Cardiac muscle cell (in vitro differentiated cells and primary cell): Measurements from ENCODE around the gene CAMK2B. TPM values are rescaled to one million over a fixed set of nuclear protein-coding genes. Genes with fewer than 3 reads are reported as not detected.
A peak's percentile ranks its signal among the peaks of the same experiment; 100 is the strongest.

Experiments used
- DNase-seq, 2 donors: peaks; one replicate each; pipeline versions ENCODE4 v3.0.0 to v3.0.0-alpha.2; 2010 to 2017; ENCODE audit warnings: low read depth in 1 of 2, low spot score in 1 of 2
- H3K27ac ChIP-seq: fragments of 200-600 bp; sonication (generic); 2 replicates; pipeline ENCODE4 v1.5.1; 2016
- H3K27me3 ChIP-seq: fragments of 200-600 bp; sonication (generic); 2 replicates; pipeline ENCODE4 v1.6.0; 2016; ENCODE audit warnings: control low read depth
- H3K36me3 ChIP-seq: fragments of 200-600 bp; sonication (generic); 2 replicates; pipeline ENCODE4 v1.5.1; 2016; ENCODE audit warnings: control low read depth
- H3K4me1 ChIP-seq: fragments of 200-600 bp; sonication (generic); 2 replicates; pipeline ENCODE4 v1.8.1; 2017; ENCODE audit warnings: low read depth, mild to moderate bottlenecking, mixed run types
- H3K4me3 ChIP-seq: fragments of 200-600 bp; sonication (generic); 2 replicates; pipeline ENCODE4 v1.5.1; 2016; ENCODE audit warnings: mild to moderate bottlenecking
- H3K9me3 ChIP-seq: fragments of 200-600 bp; sonication (generic); 2 replicates; pipeline ENCODE4 v1.5.1; 2017; ENCODE audit warnings: low read depth, mild to moderate bottlenecking, control low read depth
- polyA plus RNA-seq: library from polyadenylated mRNA; unstranded; fragments of >200 nt; fragmentation: Nextera tagmentation; extraction: Ambion mirVana; gene quantifications from 2 replicates; pipeline ENCODE4 v1.2.1, GENCODE V29; 2016
- total RNA-seq: library from RNA; depleted of rRNA; stranded (reverse); fragments of >200 nt; gene quantifications from 2 replicates; pipeline ENCODE4 v1.2.3, GENCODE V29; 2016
- TF ChIP-seq, protein P1 (sequence below): IDR thresholded peaks from 2 replicates; pipeline ENCODE4 v1.5.1; 2012; ENCODE audit warnings: low read depth, mild to moderate bottlenecking, low read length

The CAMK2B gene
- total and polyA plus RNA-seq, 2 experiments from 2014 or later, result 7.7 to 17.7 TPM

DNA sequence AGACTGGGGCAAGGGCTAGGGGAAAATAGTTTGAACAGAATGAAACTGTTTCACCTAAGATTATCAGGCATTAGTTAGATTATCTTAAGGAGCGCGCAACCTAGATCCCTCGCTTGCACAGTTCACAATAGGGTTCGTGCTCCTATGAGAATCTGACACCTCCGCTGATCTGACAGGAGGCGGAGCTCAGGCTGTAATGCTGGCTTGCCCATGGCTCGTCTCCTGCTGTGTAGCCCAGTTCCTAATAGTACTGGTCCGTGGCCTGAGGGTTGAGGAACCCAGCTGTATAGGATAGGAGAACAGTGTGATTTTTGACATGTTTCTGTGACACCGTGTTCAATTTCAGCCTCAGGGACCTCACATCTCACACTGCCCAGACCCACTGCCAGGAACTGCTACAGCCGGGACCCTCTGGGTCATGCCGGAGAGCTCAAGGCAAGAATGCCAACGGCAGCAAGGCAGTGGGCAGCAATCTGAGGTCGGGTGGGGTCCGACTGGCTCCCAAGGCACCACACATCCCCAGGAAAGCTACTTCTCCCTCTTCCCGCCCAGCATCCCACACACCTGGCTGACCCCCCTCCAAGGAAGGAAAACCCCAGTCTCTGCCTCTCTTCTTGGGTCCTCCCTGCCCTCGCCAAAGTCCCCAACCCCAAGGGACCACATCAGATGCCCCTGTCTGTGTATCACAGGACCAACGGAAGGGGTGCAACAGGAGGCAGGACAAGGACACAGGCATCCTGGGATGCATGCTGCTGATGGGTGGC, 31.7 kb downstream of the CAMK2B start:
- H3K9me3 ChIP-seq, result no peaks in the 10 kb centered on the region
- TF ChIP-seq, protein P1, sequence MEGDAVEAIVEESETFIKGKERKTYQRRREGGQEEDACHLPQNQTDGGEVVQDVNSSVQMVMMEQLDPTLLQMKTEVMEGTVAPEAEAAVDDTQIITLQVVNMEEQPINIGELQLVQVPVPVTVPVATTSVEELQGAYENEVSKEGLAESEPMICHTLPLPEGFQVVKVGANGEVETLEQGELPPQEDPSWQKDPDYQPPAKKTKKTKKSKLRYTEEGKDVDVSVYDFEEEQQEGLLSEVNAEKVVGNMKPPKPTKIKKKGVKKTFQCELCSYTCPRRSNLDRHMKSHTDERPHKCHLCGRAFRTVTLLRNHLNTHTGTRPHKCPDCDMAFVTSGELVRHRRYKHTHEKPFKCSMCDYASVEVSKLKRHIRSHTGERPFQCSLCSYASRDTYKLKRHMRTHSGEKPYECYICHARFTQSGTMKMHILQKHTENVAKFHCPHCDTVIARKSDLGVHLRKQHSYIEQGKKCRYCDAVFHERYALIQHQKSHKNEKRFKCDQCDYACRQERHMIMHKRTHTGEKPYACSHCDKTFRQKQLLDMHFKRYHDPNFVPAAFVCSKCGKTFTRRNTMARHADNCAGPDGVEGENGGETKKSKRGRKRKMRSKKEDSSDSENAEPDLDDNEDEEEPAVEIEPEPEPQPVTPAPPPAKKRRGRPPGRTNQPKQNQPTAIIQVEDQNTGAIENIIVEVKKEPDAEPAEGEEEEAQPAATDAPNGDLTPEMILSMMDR, result no peak
- no peak for DNase-seq
- H3K36me3 ChIP-seq, result no peaks in the 10 kb centered on the region
- peaks cover 7% of the 10 kb centered on the region for H3K27me3 ChIP-seq
- no peak overlapping the region for H3K27ac ChIP-seq
- H3K4me3 ChIP-seq, result no peak overlapping the region
- H3K4me1 ChIP-seq, result peaks cover 6% of the 10 kb centered on the region

DNA sequence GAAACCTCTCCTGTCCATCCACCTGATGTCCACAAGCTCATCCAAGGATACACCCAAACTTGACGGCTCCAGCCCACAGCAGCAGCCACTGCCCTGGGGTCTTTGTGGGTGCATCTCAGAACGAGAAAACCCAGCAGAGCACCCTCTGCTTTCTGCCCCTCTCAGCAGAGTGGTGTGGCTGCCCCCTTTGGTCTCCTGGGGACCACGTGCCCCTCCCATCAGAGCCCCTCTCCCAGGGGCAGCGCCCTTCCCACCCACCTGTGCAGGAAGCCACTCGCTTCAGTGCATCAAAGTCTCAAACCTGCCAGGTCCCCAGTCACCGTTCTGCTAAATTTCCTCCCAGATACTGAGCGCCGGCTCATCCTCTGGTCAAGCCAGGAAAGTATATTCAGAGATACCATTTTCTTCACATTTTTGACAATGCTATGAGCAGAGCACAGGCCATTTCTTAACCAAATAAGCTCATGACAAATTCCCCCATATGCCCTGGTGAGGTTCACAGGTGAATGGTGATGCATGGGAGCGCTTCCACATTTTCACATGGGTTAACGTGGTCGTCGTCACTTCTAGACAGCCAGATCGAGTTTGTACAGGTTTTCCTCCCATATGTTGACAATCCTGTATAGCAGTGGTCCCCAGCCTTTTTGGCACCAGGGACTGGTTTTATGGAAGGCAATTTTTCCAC, 32.4 kb downstream of the CAMK2B start:
- Histone ChIP-seq H3K36me3 (no peaks in the 10 kb centered on the region), H3K27me3 (peaks cover 5% of the 10 kb centered on the region), H3K4me3 (no peak overlapping the region), H3K27ac (no peak overlapping the region), H3K9me3 (no peaks in the 10 kb centered on the region), H3K4me1 (peaks cover 6% of the 10 kb centered on the region)
- TF ChIP-seq, protein P1, result no peak
- DNase-seq, result no peak

DNA sequence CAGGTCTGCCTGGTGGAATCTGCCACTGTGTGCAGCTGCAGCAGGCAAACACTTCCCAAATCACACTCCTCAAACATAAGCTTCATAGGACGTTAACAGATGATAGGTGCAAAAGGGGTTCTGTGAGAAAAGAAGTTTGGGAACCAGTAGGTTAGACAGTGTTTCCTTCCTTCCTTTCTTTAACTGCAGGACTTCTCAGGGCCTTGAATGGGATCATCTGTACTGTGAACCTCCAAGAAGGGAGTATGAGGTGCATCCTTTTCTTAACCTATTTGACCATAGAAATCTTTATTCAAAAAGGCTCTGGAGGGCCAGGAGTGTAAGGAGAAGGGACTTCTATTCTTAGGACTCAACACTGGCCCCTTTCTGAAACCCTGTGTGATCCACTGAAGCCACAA, 33.0 kb downstream of the CAMK2B start:
- TF ChIP-seq, protein P1, result no peak
- Histone ChIP-seq H3K4me1 (peaks cover 6% of the 10 kb centered on the region), H3K27ac (no peak overlapping the region), H3K36me3 (no peaks in the 10 kb centered on the region), H3K9me3 (no peaks in the 10 kb centered on the region), H3K4me3 (no peak overlapping the region), H3K27me3 (peaks cover 2% of the 10 kb centered on the region)
- no peak for DNase-seq

DNA sequence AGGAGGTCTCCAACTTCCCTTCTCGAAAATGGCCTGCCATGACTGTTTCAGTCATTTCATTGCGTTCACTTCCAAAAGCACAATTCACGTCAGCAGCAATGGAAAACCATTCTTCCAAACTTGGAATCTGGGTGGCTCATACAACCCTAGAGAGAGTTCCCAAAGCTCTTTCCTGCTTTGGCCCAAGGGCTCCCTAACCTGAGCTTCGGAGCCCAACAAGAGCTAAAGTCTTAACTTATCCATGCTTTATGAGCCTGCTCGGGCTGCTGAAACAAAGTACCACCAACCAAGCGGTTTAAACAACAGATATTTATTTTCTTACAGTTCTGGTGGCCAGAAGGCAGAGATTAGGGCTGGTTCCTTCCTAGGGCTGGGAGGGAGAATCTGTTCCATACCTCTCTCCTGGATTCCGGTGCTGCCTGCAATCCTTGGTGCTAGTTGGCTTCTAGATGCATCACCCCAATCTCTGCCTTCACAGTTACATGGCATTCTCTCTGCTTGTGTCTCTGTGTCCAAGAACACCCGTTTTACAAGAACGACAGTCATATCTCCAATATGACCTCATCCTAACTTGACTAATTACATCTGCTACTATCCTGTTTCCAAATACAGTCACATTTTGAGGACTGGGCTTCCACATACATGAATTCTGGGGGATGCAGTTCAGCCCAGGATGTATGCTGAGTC, 33.5 kb downstream of the CAMK2B start:
- Histone ChIP-seq H3K4me1 (peaks cover 6% of the 10 kb centered on the region), H3K9me3 (no peaks in the 10 kb centered on the region), H3K27me3 (no peaks in the 10 kb centered on the region), H3K27ac (no peak overlapping the region), H3K4me3 (no peak overlapping the region), H3K36me3 (no peaks in the 10 kb centered on the region)
- peak in 1 of 2 donors; percentile 51 for DNase-seq
- TF ChIP-seq, protein P1, result no peak

DNA sequence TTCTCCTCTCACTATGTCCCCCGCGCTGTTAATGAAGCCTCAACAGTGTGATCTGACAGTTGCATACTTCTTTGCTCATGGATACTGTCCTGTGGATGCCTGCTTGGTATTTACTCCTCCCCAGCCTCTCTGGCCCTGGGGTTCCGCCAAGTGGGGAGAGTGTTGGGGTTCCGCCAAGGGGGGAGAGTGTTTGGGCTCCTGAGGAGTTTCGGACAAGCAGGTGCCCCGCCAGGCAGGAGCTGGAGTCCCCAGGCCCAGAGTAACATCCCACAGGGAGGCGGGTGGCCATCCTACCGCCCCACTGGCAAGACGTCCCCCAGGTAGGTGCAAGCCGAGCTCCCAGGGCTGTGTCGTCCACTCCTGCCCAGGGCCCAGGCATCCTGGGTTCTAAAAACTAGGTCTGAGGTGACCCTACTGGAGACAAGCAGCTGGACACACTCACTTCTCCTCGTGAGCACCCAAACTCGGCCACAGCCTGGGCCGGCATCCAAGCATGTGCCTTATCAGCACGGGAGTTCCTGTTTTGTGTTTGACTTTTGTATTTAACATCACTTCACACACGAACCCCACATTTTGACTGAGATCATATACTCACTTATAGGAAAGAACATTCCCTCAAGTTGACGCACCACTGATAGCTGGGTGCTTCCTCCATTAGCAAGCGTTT, 34.2 kb downstream of the CAMK2B start:
- H3K36me3 ChIP-seq, result no peaks in the 10 kb centered on the region
- no peak overlapping the region for H3K27ac ChIP-seq
- TF ChIP-seq, protein P1, result no peak
- DNase-seq, result peak in 1 of 2 donors; percentile 99
- H3K4me1 ChIP-seq, result peaks cover 6% of the 10 kb centered on the region
- no peaks in the 10 kb centered on the region for H3K9me3 ChIP-seq
- H3K27me3 ChIP-seq, result no peaks in the 10 kb centered on the region
- no peak overlapping the region for H3K4me3 ChIP-seq
